ENCODE measurements around the gene TRAPPC3L.

DNA sequence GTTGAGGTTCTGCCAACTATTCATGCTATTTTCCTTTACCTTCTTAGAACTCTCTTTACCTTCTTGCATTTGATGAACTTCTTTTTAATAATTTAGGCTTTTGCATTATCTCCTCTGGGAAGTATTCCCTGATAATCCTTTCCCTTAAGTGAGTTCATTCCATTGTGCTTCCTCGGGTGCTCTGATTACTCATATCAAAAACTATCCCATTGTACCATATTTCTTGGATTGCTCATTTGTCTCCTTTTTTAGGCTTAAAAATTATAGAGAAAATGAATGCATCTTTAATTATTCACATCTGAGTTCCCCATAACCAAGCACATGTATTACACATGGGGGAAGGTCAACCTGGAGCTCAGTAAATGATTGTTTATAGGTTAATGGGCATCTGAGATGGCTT, 10.6 kb upstream of the TRAPPC3L start:
- TF ChIP-seq, protein P1, sequence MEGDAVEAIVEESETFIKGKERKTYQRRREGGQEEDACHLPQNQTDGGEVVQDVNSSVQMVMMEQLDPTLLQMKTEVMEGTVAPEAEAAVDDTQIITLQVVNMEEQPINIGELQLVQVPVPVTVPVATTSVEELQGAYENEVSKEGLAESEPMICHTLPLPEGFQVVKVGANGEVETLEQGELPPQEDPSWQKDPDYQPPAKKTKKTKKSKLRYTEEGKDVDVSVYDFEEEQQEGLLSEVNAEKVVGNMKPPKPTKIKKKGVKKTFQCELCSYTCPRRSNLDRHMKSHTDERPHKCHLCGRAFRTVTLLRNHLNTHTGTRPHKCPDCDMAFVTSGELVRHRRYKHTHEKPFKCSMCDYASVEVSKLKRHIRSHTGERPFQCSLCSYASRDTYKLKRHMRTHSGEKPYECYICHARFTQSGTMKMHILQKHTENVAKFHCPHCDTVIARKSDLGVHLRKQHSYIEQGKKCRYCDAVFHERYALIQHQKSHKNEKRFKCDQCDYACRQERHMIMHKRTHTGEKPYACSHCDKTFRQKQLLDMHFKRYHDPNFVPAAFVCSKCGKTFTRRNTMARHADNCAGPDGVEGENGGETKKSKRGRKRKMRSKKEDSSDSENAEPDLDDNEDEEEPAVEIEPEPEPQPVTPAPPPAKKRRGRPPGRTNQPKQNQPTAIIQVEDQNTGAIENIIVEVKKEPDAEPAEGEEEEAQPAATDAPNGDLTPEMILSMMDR (IDR thresholded peaks at IDR 0.05; ENCODE audit: low read length) = no peak
- no peak for TF ChIP-seq EZH2 (optimal IDR thresholded peaks at IDR 0.05; ENCODE audit: low read depth, low read length)
- no peak for TF ChIP-seq EZH2phosphoT487 (IDR thresholded peaks at IDR 0.05; ENCODE audit: low read length)
